ENCODE data around the gene SRSF6.
"Not testable (repeated sequence)": the region's sequence is repeated elsewhere in the genome, so short reads cannot be mapped to it uniquely, and the experiment has no call there.

Gene SRSF6

GRCh38 chr20:43448748-43449535 lies 8.8 kb upstream of the SRSF6 start:
- DNase-seq (ENCODE audit: low spot score), result peak; percentile 49

- DNase-seq (ENCODE audit: low spot score), result no peak
Measured at GRCh38 chr20:43450841-43451799, 6.6 kb upstream of the SRSF6 start.

GRCh38 chr20:43452404-43453126 lies 5.1 kb upstream of the SRSF6 start:
- DNase-seq (ENCODE audit: low spot score), result no peak

- DNase-seq (ENCODE audit: low spot score), result not testable (repeated sequence)
Measured at GRCh38 chr20:43456252-43456651, 1.4 kb upstream of the SRSF6 start.

GRCh38 chr20:43456809-43457639 lies 672 bp upstream of the SRSF6 start:
- DNase-seq (ENCODE audit: low spot score), result peak; percentile 87

- DNase-seq (ENCODE audit: low spot score), result peak; percentile 15
Measured at GRCh38 chr20:43458422-43458924, 777 bp downstream of the SRSF6 start.

GRCh38 chr20:43459022-43459942 lies 1.6 kb downstream of the SRSF6 start:
- no peak for DNase-seq (ENCODE audit: low spot score)

GRCh38 chr20:43460172-43460829 lies 2.6 kb downstream of the SRSF6 start:
- no peak for DNase-seq (ENCODE audit: low spot score)

GRCh38 chr20:43460830-43461200 lies 3.1 kb downstream of the SRSF6 start:
- no peak for DNase-seq (ENCODE audit: low spot score)

GRCh38 chr20:43461894-43462659 lies 4.4 kb downstream of the SRSF6 start:
- DNase-seq (ENCODE audit: low spot score), result no peak

GRCh38 chr20:43462660-43463526 lies 5.2 kb downstream of the SRSF6 start:
- DNase-seq (ENCODE audit: low spot score), result no peak

- DNase-seq (ENCODE audit: low spot score), result no peak
Measured at GRCh38 chr20:43463527-43464218, 6.0 kb downstream of the SRSF6 start.

- DNase-seq (ENCODE audit: low spot score), result no peak
Measured at GRCh38 chr20:43464219-43464790, 6.6 kb downstream of the SRSF6 start.

- no peak for DNase-seq (ENCODE audit: low spot score)
Measured at GRCh38 chr20:43465625-43465943, 7.9 kb downstream of the SRSF6 start.

GRCh38 chr20:43467589-43467988 lies 9.9 kb downstream of the SRSF6 start:
- DNase-seq (ENCODE audit: low spot score), result no peak

- no peak for DNase-seq (ENCODE audit: low spot score)
Measured at GRCh38 chr20:43472671-43473380, 15.1 kb downstream of the SRSF6 start.

GRCh38 chr20:43473381-43473704 lies 15.6 kb downstream of the SRSF6 start:
- no peak for DNase-seq (ENCODE audit: low spot score)
